Skin epidermis (tissue), 12 donors: Measurements from ENCODE around the gene MMP28.

Experiments used
- H3K27ac ChIP-seq, 21 experiments: fragments of 200-600 bp; sonication (generic) in 11 of 21; one replicate each; pipeline ENCODE4 v1.5.0; 2020; ENCODE audit warnings: mild to moderate bottlenecking in 3 of 21, inconsistent platforms in 2 of 21, moderate library complexity in 2 of 21
- H3K4me3 ChIP-seq, 7 experiments: fragments of 200-600 bp; sonication (generic) in 2 of 7; one replicate each; pipeline ENCODE4 v1.5.0; 2020; ENCODE audit warnings: inconsistent platforms in 2 of 7, mild to moderate bottlenecking in 2 of 7, moderate library complexity in 1 of 7

The MMP28 gene

GRCh38 chr17:35731239-35731916 lies 64.1 kb downstream of the MMP28 start, which contains the start of gene RASL10B:
RASL10B (plus strand) TSS chr17:35731639; CDS start chr17:35735185, 3,546 bp downstream.
- Histone ChIP-seq H3K4me3 (peak within 1 kb of the TSS; percentile 40 to 60 (median 46)), H3K27ac (peak within 1 kb of the TSS in 7 of 21 experiments; percentile 23 to 77 (median 39))

- no peak overlapping the region for H3K4me3 ChIP-seq
- no peak overlapping the region for H3K27ac ChIP-seq
These were observed 64.9 kb downstream of the MMP28 start for GRCh38 chr17:35730400-35731005.

- H3K4me3 ChIP-seq = no peak overlapping the region
- H3K27ac ChIP-seq = no peak overlapping the region
These were observed 66.0 kb downstream of the MMP28 start for GRCh38 chr17:35729405-35729833.

DNA sequence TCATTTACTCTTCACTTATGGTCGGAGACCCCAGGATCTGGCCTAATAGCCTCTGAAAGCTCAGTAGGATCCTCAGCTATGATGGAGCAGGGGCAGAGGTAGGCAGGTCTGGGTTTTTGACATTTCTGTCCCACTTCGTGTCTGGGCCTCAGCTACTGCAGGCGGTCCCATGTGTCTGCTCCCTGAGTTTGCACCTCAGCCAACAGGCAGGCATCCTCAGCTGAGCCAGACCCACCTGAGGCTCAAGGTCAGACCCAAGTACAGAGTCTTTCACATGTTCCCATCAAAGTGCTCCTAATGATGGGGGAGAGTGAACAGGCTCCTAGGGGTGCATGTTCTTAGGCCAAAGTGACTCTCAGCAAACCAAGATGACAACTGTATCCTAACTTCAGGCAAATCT lies 66.9 kb downstream of the MMP28 start:
- no peak overlapping the region for H3K27ac ChIP-seq
- no peak overlapping the region for H3K4me3 ChIP-seq

GRCh38 chr17:35727635-35728034 lies 67.8 kb downstream of the MMP28 start:
- H3K27ac ChIP-seq = no peak overlapping the region

GRCh38 chr17:35726953-35727460 lies 68.4 kb downstream of the MMP28 start:
- H3K4me3 ChIP-seq = no peak overlapping the region

More at GRCh38 chr17:35727635-35728034, 67.8 kb downstream of the MMP28 start:
- no peak overlapping the region for H3K4me3 ChIP-seq

GRCh38 chr17:35726127-35726952 lies 69.1 kb downstream of the MMP28 start:
- no peak overlapping the region for H3K4me3 ChIP-seq
- no peak overlapping the region for H3K27ac ChIP-seq

More at GRCh38 chr17:35726953-35727460, 68.4 kb downstream of the MMP28 start:
- no peak overlapping the region for H3K27ac ChIP-seq

- Histone ChIP-seq H3K4me3 (no peak overlapping the region), H3K27ac (no peak overlapping the region)
These were observed 69.7 kb downstream of the MMP28 start for GRCh38 chr17:35725802-35726126.

DNA sequence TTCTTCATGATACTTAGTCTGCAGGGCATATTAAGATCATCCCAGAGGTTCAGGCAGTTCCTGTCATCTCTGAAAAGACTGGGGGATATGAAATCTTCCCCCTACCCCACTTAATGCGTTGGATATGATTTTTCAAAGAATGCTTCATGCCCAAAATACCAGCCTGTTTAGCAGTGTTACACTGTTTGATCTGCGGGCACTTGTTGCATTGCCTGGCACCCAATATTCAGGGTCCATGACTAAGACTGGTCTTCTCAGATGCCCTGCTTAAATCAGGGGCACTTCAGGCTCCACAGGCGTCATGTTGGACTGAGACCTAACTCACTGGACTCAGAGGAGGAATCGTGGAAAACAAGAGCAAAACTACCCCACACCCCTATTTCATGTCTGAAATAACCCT lies 70.4 kb downstream of the MMP28 start:
- H3K27ac ChIP-seq = no peak overlapping the region
- no peak overlapping the region for H3K4me3 ChIP-seq

DNA sequence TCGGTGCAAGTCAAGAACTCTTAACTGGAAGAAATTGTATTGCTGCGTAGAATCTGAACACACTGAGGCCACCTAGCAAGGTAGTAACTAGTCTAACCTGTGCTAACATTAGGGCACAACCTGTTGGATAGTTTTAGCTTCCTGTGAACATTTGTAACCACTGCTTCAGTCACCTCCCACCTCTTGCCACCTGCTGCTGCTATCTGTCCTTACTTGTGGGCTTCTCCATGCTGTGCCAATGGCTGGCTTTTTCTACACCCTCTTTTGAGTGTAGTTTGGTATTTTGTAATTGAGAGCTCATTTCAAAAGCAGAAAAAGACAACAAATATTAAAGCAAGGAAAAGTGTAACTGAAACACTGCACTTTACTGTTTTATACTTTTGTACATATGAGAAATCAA lies 71.7 kb downstream of the MMP28 start:
- no peak overlapping the region for H3K27ac ChIP-seq
- H3K4me3 ChIP-seq = no peak overlapping the region

DNA sequence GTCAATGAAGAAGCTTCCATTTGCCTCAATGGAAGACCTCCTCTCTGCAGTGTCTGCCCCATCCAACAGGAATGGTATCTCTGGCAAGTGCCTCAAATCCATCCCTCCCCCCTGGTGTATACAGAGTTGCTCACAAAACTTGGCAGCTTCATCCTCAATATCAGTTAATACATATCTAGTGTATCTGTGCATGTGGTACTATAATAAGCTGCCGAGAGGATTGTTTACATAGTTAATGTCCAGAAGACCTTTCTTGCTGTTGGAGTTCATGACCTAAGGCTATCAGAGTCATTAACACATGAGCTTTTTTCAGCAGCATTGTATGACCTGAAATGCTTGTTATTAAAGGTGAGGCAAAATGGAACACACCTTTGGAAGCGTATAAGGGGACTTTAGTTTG lies 78.0 kb downstream of the MMP28 start:
- H3K27ac ChIP-seq = no peak overlapping the region

GRCh38 chr17:35716897-35717465 lies 78.5 kb downstream of the MMP28 start:
- Histone ChIP-seq H3K27ac (no peak overlapping the region), H3K4me3 (no peak overlapping the region)

More for the DNA sequence above, 78.0 kb downstream of the MMP28 start:
- no peak overlapping the region for H3K4me3 ChIP-seq

GRCh38 chr17:35716173-35716572 lies 79.3 kb downstream of the MMP28 start:
- Histone ChIP-seq H3K27ac (no peak overlapping the region), H3K4me3 (no peak overlapping the region)
